Ramos (cell line): ENCODE measurements around the gene MARK2.

ENCODE experiments used
- in situ Hi-C: fragments of 300-500 bp; cut with MboI; formaldehyde crosslinking; loops from one replicate; pipeline ENCODE4 v1.14.3; 2022; ENCODE audit warnings: low sequenced_read_pairs; ENCODE audit not compliant: unreplicated experiment

The MARK2 gene

DNA sequence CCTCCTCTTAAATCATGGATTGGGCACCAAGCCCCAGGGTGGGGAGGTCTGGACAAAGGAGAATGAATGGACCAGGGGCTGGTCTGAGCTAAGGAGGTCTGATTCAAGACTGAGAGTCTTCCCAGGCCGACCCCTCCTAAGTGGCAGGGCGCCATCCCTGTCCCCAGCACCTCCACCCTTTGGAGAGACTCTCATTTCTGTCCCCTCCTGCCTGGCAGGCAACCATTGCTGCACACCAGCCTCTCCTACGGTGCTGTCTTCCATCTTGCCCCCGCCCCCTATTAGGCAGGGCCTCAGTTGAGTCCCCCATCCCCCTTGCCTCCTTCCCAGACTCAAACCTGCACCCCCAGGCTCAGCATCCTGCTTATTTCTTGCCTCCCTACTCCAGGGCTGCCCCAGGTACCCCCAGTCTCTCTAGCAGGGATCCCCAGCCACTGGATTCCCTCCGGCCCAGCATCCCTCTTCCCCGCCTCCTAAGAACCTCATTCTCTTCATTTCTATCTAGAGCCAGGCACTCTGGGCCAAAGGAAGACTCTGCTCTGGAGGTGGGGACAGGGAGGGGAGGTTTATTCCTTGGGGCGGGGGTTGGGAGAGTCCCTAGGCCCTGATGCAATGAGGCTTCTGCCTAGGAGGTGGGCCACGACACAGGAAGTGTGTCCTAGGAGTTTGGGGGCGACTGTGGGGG is 79.7 kb downstream of the MARK2 start:
- in situ Hi-C loops, result loop anchor here (5.0 kb wide), 1 partner anchor 86 kb away; no protein-coding TSS in a partner anchor

DNA sequence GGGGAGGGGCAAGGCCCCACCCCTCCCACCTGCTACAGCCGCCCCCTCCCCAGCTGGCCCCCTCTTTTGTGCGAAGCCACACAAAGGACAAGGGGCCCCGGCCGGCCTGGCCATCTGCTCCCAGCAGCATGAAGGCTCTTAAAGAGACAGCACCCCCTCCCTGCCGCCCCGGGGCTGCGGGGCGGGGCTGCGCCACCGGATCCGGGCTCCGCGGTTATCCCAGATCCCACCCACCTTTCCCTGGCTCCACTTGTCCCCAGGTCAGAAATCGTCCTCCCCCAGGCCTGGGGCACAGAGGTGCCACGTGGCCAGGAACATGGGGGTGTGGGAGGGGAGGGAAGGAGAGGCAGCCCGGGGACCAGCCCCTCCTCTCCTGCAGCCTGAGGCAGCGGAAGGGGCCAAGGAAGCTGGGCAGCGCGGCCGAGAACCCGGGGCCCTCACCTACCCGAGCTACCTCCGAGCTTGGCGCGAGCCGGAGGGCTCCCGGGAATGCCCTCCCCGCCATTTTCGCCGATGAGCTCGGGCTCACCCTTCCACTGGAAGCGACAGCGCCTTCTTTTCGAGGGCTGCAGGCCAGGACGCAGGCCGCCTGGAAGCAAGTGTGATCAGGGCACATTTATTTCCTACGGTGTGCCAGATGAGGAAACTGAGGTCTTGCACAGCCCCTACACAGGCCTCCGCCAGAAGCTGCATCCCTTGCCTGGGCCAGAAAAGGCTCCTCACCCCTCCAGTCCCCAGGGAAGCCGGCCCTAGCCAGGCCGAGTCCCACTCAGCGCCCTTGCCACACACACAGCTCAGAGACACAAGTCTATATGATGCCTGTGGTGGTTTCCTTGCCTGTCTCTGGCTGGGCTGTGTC is 80.6 kb downstream of the MARK2 start:
- in situ Hi-C loops, result loop anchor here (5.0 kb wide), 1 partner anchor 87 kb away; no protein-coding TSS in a partner anchor

DNA sequence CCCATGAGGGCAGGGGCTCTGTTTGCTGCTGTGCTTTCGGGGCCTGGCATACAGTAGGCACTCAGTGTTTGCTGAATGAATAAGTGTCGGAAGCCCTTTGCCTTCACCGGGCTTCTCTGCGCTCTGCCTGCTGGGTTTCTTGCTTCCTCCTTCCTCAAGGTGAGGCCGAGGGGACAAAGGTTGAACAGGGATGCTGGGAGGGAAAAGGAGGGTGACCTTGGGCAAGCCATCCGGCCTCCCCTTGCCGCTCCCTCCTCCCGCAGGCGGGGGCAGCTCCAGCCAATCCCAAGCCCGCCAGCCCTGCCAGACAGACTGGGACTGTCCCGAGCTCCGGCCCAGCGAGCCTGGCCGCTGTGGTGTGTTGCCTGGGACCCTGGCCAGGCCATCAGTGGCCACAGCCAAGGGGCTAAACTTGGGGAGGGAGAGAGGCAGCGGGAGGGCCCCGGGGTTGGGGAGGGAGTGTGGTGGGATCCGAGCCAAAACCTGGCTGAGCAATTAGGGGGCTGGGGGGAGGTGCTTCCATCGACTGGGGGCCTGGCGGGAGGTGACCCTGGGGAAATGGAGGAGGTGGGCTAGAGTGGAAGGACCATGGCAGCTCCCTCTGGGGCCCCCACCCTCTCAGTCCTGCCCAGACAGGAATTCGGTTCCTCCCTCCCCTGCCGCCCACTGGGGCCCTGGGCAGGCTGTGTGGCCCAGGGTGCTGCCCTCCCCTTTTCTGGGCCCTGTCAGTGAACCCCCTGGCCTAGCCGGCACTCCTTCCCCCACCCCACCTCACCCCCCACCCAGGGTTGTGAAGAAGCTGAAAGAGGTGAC is 81.4 kb downstream of the MARK2 start:
- in situ Hi-C loops, result no loop called here

DNA sequence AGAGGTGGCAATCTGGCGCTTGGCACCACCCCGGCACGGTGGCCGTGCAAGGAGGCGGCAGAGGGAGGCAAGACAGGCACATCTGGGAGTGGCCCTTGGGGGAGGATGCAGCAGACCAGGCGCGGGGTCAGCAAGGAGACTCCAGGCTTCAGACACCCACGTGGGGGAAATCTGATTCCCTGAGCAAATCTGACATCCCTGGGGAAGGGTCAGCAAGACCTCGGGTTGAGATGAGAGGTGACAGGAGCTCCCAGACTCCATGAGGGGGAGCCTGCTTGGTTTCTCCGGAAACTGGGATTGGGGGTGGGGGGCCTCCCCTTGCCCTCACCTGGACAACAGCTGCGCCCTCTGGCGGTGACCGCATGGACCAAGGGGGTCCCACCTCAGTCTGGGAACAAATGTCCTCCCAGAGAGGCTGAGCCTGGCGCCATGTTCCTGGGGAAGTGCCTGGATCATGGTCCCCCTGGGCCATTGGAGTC is 82.1 kb downstream of the MARK2 start:
- in situ Hi-C loops, result no loop called here

DNA sequence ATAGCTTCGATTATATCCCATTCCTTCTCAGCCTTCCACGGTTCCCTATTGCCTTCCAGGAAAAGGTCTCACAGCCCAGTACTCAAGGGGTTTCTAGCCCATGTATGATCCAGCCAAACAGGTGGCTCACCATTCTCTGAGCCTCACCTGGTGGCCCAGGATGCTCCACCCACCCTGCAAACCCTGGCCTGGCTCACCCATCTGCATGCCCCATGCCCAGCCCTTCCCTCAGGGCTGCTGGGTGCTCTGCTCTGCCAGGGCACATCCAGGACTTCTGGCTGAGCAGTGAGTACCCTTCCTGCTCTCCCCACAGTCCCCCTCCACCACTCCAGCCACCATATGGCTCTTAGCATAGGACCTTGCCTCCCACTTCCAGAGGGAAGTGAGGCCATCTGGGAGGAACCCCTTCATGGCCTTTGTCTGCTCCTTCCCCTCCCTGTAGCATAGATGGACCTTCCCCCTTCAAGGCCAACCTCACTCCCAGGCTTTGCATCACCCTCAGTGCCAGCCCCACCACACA is 83.8 kb downstream of the MARK2 start:
- in situ Hi-C loops, result no loop called here

DNA sequence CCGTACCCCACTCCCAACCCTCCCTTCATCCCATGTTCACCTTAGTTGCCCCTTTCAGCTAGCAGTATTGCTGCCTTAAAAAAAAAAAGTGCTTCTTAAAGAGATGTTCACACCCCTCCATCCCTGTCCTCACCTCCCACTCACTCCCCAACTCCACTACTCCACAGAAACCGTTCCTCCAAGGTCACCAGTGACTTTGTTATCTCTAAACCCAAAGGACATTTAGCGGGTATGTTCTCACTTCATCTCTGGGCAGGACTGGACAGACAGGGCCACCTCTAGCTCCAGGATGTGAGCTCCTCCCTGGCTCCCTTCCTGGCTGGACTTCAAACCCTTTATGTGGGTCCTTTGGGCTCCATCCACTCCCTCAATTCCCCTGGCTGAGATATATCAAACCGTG is 84.4 kb downstream of the MARK2 start:
- in situ Hi-C loops, result no loop called here

DNA sequence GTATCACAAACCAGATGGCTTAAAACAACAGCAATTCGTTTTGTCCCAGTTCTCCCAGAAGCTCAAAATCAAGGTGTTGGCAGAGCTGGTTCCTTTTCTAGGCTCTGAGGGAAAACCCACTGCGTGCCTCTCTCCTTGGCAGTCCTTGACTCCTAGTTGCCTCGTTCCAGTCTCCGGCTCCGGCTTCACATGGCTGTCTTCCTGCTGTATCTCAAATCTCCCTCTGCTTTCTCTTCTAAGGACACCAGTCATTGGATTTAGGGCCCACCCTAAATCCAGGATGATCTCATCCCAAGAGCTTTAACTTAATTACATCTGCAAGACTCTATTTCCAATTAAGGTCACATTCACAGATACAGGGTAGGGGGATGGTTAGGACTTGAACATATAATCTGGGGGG is 90.7 kb downstream of the MARK2 start:
- in situ Hi-C loops, result no loop called here

DNA sequence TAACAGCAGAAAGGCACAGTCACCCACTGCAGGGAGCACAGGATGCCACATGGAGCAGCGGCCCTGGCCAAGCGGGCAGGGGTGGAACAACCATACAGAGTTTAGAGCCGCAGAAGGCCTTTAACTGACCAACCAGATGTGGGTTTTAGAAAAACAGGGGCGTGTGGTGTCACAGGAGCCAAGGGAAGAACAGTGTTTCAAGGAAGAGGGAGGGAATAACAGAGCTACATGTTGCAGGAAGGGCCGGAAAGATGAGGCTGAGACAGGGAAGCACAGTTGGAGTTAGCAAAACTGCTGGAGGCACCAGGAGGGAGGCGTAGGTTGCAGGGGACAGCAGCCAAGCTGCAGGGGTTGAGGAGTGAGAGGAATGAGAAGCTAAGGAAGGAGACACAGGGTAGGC is 92.1 kb downstream of the MARK2 start:
- in situ Hi-C loops, result no loop called here

DNA sequence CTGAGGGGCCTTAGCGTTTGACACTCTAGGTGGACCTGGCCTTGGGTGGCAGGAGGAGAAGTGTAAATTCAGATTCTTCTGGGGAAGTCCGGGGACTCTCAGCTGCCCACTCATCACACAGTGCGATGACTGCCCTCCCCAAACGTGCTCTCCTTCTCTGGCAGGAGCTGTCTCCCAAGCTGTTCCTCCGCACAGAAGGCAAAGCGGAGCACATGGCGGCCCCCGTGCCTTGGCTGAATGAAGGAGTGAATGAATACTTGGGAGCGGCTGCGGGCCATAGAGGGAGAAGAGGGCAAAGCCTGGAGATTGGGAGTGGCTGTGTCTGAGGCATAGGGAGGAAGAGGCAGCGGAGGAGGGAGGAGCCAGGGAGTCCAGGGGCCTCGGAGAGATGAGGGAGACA is 93.0 kb downstream of the MARK2 start:
- in situ Hi-C loops, result no loop called here

DNA sequence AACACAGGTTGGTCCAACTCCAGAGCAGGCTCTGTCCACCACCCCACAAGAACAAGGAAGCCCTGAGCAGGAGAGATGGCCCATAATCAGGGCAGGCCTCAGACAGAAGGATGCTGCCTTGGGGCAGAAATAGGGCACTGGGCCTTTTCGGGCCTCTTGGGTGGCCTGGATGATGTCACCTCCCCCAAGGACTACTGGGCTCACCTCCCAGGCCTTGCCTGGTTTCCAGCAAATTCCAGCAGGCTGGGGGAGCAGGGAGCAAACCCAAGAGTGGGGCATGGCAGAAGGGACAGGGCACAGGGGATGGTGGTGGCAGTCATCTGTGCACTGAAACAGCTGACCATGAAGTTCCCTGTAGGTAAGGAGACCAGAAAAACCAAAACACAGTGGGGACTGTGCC is 94.5 kb downstream of the MARK2 start:
- in situ Hi-C loops, result no loop called here

DNA sequence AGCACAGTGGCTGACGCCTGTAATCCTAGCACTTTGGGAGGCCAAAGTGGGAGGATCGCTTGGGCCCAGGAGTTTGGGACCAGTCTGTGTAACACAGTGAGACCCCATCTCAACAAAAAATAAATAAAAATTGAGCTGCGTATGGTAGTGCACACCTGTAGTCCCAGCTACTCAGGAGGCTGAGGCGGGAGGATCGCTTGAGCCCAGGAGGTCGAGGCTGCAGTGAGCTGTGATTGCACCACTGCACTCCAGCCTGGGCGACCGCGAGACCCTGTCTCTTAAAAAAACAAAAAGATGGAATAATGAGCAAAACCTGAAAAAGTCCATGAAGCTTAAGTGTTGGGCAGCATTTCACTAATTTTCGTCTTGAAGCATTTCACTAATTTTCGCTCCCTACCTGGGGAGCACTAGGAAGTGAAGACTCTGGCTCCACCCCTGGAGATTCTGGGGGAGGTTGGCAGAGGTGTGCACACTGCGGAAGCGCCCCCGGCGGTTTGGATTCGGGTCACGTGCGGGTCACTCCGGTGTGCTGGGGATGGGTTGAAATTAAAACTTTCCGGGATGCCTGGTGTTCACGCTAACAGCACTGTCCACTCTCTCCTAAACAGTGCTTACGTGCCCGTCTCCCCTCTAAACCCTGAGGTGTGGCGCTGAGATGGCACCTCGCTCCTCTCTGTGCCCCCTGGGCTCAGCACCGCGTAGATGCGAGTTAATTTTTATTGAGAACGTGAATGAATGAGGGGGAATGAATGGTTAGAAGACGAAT is 99.0 kb downstream of the MARK2 start:
- in situ Hi-C loops, result no loop called here

DNA sequence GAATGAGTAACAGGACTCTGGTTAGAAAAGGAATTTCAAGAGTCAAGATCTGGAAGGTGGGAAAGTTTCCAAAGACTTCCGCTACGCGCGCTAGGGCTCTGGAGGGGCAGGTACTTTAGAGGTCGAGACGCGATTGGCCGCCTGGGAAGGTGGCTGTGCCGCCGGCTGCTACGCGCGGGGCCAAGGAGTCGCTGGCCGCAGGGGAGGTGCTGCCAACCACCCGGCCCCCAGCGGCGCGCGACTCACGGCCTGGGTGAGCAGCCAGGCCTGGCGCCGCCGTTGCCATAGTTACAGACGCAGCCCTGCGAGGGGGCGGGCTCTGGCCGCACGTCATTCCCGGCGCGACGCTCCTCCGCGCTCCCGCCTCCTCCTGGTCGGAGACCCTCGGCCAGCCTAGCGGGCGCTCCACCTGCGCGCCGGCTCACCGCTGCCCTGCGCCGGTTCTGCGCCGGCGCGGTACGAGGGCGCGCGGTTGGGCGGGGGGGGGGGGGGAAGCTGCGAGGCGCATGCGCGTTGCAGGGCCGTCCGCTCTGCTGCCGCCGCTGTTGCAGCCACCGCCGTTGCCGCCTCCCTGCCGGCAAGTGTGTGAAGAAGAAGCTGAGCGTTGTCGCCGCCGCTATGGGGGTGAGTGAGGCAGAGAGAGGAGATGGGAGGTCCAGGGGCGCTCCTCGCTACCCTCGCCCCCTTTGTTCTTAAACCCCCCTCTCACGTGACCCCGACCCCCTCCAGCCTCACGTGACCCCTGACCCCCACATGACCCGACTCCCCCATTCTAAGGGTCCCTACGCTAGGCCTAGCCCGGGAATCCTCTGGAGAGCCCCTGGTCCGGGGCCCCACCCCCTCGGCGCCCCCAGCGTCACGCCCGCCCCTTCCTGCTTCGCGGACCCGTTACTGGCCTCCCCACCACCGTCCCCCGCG is 99.8 kb downstream of the MARK2 start, which contains the start of gene NAA40:
NAA40 (plus strand) TSS at position 524 of the 918 bp plus-strand sequence; CDS start at position 619, 95 bp downstream.
- in situ Hi-C loops, result no loop called here

DNA sequence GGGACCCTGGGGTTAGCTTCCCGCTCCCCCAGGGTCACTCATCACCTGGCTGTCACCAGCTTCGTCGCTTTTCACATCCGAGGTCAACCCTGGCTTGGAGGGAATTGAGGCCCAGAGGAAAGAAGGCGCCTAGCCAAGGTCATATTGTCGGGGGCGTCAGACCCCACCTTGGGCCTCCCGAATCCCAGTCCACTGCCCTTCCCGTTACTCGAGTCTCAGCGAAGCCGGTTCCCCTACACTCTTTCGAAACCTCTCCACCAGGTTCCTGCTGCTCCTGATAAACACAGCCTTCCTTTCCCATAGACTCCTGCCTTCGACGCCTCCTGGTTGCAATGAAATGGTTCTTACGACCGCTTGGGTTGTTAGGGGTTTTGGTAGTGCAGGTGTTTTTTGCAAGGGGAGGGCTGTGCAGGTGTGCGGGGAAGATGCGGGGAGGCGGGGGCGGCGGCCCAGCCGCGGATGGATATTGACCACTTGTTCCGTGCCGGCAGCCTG is 100.5 kb downstream of the MARK2 start:
- in situ Hi-C loops, result no loop called here

DNA sequence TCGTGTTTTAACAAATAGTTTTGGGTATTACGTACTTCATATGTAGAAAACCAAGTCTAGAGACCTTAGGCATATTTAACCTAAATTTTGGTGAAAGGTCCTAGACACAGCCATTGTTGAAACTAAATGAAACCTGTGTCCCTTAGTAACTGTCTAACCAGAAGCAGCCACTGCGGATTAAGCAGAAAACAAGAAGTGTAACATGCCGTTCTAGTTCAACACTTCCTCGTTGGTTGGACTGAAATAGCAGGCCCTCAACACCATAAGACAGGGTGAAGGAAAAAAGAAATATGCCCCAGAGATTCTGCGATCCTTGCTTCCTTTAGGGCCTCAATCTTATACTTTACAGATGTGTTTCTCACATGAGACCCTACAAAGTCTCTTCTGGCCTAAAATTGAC is 101.9 kb downstream of the MARK2 start:
- in situ Hi-C loops, result no loop called here

DNA sequence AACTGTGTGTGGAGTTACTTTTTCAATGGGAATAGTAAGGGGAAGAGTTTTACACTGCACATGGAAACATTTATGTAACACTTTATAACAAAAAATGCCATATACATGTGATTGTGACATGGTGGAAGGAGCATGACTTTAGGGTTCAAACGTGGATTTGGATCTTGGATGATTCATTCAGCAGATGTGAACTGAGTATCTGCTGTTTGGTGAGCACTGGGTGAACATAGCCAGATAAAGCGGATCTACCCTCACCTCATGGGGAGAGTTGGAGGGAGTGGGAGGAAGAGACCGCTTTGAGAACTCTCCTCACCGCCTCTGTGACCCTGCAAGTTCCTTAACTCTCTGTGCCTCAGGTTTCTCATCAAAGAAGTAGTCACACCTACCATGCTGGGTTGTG is 103.0 kb downstream of the MARK2 start:
- in situ Hi-C loops, result no loop called here

DNA sequence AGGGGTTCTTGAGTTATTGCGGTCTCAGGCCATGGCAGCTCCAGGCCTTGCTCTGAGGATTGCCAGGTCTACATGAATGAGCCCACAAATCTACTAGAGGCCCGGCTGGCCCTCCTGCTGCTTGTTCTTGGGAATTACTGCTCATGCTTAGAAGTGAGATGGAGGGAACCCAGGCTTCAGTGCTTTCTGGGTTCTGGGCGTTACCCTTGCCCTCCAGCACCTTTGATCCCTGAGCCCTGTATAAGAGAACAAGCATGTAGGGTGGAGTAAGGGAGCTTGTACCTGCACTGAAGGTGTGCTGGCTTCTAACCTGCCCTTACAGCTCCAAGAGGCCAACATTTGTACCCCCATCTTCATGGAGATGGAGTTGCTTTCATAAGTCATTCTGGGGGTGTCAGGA is 103.9 kb downstream of the MARK2 start:
- in situ Hi-C loops, result no loop called here

DNA sequence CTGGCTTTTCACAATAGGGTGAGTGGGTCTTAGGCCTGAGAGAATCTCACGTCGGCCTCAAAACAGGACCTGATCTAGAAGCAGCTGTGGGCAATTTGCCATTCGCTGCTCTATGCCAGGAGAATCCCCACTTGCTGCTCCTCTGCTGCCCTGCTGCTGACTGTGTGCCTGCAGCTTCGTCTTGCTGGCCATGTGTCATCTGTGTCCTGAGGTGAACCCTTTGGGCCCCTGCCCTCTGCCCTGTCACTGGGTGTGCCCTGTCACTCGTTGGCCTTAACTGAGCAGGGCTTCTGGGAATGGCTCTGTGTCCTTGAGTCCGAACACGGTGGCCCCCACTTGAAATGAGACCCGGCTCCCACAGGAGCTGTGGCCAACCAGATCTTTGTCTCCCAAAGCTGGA is 106.1 kb downstream of the MARK2 start:
- in situ Hi-C loops, result no loop called here

DNA sequence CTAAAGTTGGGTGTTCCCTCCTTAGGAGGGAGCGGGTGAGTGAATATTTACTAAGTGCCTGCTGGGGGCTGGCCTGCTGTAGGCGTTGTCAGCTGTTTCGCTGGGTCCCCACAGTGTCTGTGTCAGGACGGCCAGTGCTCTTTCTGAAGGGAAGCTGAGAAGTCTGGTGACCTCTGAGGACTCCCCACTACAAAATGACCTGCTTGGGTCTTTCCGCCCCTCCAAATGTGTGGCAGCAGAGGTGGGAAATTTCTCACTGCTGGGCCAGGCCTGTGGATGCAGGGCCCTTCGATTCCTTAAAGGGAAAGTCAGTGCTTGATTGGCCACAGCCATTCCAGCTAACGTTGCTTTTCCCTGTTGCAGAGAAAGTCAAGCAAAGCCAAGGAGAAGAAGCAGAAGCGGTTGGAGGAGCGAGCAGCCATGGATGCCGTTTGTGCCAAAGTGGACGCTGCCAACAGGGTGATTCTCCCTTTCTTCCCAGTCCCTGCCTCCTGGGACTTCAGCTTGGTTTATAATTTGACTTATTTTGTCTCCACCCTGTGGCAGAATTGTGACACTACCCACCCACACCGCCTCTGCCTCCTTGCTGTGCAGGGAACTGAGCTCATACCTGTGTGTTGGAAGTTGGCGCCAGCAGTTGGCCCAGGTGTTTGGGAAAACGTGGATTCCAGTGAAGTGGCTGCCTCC is 106.7 kb downstream of the MARK2 start:
- in situ Hi-C loops, result no loop called here
